ENCODE data around the gene AP1G1. TPM values are rescaled to one million over a fixed set of nuclear protein-coding genes. Genes with fewer than 3 reads are reported as not detected.

Gene AP1G1
- polyA plus RNA-seq, 10 donors: 32.9 to 54.3 (median 42.7) TPM

DNA sequence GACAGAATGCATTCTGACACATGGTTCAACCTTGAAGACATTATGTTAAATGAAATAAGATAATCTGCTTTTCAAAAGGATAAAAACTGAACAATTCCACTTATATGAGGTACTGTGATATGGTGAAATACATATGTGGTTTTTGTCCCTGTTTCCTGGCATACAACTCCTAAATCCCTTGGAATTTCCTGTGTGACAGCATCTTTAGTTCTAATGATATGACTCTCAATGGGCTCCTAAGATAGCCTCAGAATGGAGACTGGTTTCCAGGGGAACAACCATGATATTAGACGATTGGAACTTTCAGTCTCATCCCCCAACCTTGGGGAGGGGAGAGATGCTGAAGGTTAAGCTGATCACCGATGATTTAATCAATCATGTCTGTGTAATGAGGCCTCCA, 46.4 kb downstream of the AP1G1 start:
- DNase-seq: peak in 1 of 3 donors; percentile 49

DNA sequence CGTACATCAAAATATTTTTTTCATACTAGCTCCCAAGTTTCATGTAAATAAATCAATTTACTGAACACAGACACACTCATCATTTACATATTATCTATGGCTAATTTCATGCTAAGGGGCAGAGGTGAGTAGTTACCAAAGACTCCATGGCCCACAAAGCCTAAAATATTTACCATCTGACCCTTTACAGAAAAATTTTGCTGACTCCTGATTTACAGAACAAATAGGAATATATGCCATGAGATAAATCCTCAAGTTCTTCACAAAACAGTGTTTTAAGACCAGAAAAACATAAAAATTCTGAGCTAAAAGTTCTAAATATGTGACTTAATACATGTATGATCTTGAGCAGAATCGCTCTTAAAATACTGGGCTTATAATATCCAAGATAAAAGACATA, 47.5 kb downstream of the AP1G1 start:
- DNase-seq: no peak

DNA sequence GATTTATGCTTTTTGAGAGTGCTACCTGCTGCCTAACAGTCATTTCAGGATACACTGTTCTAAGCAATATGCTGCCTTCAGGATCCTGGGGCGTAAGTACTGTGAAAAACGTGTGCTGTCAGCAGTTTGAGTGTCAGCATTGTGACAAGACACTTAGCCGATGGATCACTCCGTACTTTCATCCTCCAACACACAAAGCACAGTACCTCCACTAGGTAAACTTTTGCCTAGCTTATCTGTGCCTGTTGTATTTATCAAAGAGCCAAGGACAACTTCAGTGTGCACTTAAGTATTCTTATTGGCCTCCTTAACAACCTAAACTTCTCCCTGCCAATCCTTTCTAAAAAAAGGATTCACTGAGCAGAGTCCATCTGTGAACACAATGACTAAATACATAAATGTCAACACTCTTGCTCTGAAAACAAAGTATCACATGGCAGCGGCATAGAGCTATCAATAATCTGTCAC, 50.3 kb downstream of the AP1G1 start:
- no peak for DNase-seq

- DNase-seq: no peak
Observed at GRCh38 chr16:71754652-71755051, 54.0 kb downstream of the AP1G1 start.

- no peak for DNase-seq
Observed at GRCh38 chr16:71754108-71754507, 54.5 kb downstream of the AP1G1 start.

GRCh38 chr16:71748226-71748625, 60.4 kb downstream of the AP1G1 start:
- DNase-seq: no peak

- peak in 2 of 3 donors; percentile 9 to 23 for DNase-seq
Observed at GRCh38 chr16:71746442-71747046, 62.1 kb downstream of the AP1G1 start.

DNA sequence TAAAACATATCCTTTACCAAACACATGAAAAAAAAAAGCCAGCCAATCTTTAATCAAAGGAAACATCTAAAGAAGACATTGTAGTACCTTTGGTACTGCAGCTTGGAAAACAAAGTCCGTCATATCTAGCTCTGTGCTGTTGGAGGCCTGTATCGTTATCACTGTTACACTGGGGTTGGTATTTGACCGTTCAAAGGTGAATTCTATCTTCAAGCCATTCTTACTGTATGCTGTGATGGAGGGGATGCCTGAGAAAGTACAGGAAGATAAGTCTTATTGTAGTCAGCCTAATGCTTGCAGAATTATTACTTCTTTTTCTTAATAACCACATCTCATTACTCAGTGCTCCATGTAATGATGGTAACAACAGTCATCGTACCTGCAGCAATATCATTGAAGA, 69.8 kb downstream of the AP1G1 start:
- DNase-seq: no peak

- no peak for DNase-seq
Observed at GRCh38 chr16:71737501-71737900, 71.1 kb downstream of the AP1G1 start.

GRCh38 chr16:71734511-71734910, 74.1 kb downstream of the AP1G1 start:
- no peak for DNase-seq

DNA sequence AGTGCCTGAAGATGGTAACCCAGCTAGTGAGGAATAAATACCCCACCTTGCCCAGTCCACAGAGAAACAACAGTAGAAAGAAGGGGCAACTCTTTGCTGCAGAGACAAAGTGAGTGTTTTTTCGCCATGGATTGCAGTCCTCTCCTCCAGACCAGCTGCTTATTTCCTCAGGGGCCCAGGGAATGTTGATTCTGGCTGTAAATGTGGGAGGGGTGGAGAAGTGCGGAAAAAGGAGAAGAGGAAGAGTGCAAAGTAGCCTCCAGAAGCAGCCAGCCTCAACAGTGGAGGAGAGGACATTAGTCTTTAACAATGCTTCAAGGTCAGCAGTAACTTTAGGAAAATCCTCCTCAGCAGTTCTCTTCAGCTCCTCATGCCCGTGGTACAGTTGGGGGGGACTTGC, 76.0 kb downstream of the AP1G1 start:
- DNase-seq: no peak

- DNase-seq: no peak
Observed at GRCh38 chr16:71727551-71728324, 80.9 kb downstream of the AP1G1 start.

DNA sequence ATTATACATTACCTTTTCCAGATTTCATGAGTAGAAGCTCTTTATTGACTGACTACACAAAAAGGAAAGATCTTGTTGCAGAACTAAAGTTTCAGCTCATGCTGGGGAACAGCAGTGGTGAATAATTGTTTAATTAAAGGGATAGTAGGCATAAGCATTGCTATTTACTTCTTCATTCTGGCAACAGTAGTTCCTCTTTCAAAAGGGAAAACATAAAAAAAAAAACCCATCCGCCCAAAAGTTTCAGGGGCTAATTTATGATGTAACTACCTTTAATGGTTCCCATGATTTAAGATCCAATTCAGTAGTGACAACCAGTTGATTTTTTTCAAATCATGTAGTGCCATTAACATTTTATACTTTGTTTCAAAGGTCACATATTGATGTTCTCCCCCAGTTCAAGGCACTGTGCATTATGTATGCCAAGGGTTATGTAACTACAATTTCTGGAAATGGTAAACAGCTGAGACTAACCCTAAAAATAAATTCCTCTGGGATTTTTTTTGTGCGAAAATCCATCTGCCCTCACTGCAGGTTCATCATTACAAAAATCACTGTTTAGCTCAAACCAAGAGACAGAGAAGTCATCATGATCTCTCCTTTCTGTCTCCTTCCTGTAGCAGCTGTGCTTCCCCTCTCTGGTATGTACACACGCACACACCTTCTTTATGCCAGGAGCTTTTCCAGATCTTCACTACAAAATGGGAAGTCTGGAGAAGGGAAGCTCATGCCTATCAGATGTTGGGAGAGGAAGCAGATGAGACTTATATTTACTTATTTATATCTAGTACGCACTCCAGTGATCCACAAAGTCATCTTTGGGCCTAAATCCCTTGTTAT, 81.9 kb downstream of the AP1G1 start:
- DNase-seq: no peak

DNA sequence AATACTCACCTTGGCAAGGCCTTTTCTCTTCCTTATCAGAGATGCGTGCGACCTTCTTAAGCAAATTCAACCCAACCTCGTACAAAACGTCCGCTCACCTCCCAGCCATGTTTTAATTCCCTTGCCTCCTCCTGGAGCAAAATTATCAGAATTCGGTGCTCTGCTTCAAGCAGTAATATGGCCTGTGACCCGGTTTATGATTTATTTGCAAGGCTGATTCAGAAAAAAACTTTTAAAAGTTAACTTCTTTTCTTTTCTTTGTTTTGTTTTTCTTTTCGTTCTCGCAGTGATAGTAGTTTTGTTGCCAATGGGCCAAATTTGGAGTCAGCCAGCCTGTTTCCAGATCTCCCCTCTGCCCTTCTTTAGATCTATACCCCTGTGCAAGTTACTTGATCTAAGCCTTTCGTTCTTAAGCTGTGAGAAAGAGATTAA, 84.3 kb downstream of the AP1G1 start, which contains the start of gene PHLPP2:
TSS of gene PHLPP2 (minus strand) at position 382 of the 432 bp plus-strand sequence. CDS start 9,906 bp downstream, outside the sequence.
- no peak for DNase-seq

DNA sequence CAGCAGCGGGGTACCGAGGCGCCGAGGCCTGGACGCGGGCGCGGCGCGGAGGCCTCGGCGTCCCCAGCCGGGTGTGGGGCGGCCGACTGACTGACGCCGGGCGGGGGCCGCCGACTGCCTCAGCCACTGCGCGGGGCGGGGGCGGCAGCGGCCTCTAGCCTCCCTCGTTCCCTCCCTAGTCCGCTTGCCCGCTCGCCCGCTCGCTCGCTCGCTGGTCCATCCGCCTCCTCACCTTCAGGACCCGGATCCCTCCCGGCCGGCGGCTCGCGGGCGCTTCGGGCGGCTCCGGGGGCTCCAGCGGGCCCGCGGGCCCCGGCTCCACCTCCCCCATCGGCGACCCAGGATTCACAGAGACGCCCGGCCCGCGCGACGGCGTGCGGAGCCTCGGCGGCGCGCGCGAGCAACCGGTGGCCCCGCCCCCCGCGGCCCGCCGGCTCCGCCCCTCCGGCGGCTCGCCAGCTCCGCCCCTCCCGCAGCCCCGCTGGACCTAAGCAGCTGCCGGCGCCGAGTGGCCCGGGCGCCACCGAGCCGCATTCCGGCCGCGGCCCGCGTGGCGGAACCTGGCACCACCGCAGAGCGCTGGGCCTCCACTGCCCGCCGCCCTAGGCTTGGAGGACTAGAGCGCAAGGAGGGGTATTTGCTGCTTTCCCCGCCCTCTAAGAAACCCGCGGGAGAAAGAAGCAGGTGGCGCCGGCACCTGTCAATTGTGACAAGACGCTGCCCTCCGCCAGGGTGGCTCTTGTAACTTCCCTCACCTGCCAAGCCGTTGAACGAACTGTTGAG, 84.9 kb downstream of the AP1G1 start:
- DNase-seq: peak; percentile 66 to 91 (median 85)

- DNase-seq: peak; percentile 49 to 83 (median 55)
Observed at GRCh38 chr16:71722801-71723536, 85.7 kb downstream of the AP1G1 start.

GRCh38 chr16:71721066-71721740, 87.4 kb downstream of the AP1G1 start:
- DNase-seq: no peak

GRCh38 chr16:71712501-71712900, 96.1 kb downstream of the AP1G1 start:
- no peak for DNase-seq

GRCh38 chr16:71711789-71712188, 96.8 kb downstream of the AP1G1 start:
- DNase-seq: no peak

DNA sequence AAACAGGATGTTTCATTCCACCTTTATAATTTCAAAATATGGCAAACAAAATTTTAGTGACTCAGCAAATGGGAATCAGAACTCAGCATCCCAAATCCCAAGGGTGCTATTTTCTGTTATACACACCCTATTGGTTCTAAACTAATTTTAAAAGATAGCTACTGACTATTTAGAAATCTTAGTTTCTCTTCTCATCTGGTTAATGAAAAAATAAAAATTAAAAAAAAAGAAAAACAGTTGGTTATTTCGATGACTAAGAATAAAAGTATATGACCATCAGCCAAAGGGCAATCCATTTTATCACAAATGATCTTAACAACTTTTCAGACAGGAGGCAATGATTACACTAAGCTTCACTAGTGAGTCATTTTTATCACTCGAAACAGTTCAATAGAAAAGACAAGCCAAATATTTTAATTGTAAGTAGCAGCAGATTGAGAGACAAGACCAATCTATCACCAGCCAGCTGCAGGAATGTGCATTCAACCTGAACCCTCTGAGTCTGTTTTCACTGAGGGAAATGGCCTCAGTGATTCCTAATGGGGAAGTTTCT, 99.3 kb downstream of the AP1G1 start:
- DNase-seq: peak in 1 of 3 donors; percentile 55

Measured in muscle of back (tissue), 11 donors.